Hepatocyte (in vitro differentiated cells): ENCODE results near the gene KCND3. TPM values are rescaled to one million over a fixed set of nuclear protein-coding genes. Genes with fewer than 3 reads are reported as not detected.

ENCODE experiments used
- DNase-seq: peaks from one replicate; pipeline ENCODE4 v3.0.0-alpha.2; 2016; ENCODE audit warnings: low spot score
- H2AFZ ChIP-seq: fragments of 200-600 bp; sonication (generic); 2 replicates; pipeline ENCODE4 v1.6.0; 2016; ENCODE audit warnings: antibody characterized with exemption, mild to moderate bottlenecking
- H3K27ac ChIP-seq: fragments of 200-600 bp; sonication (generic); 2 replicates; pipeline ENCODE4 v1.5.1; 2016; ENCODE audit warnings: mild to moderate bottlenecking
- H3K27me3 ChIP-seq: fragments of 200-600 bp; sonication (generic); 2 replicates; pipeline ENCODE4 v1.6.1; 2016
- H3K36me3 ChIP-seq: fragments of 200-600 bp; sonication (generic); replicated peaks from 2 replicates; pipeline ENCODE4 v1.5.1; 2016; ENCODE audit warnings: low read depth; ENCODE audit not compliant: insufficient read depth
- H3K4me1 ChIP-seq: fragments of 200-600 bp; sonication (generic); 2 replicates; pipeline ENCODE4 v1.5.1; 2016; ENCODE audit warnings: mild to moderate bottlenecking, moderate library complexity; ENCODE audit not compliant: insufficient read depth
- H3K4me2 ChIP-seq: fragments of 200-600 bp; sonication (generic); 2 replicates; pipeline ENCODE4 v1.6.0; 2016
- H3K4me3 ChIP-seq: fragments of 200-600 bp; sonication (generic); 2 replicates; pipeline ENCODE4 v1.5.1; 2016; ENCODE audit warnings: mild to moderate bottlenecking
- H3K79me2 ChIP-seq: fragments of 200-600 bp; sonication (generic); 2 replicates; pipeline ENCODE4 v1.6.0; 2017; ENCODE audit warnings: mild to moderate bottlenecking
- H3K9me2 ChIP-seq: fragments of 200-600 bp; sonication (generic); replicated peaks from 2 replicates; pipeline ENCODE4 v1.6.0; 2017; ENCODE audit warnings: mild to moderate bottlenecking; ENCODE audit not compliant: insufficient read depth
- H3K9me3 ChIP-seq: fragments of 200-600 bp; sonication (generic); 2 replicates; pipeline ENCODE4 v1.5.1; 2016; ENCODE audit warnings: low read depth, mild to moderate bottlenecking
- H4K20me1 ChIP-seq: fragments of 200-600 bp; sonication (generic); 2 replicates; pipeline ENCODE4 v1.6.0; 2016; ENCODE audit warnings: mild to moderate bottlenecking; ENCODE audit not compliant: insufficient read depth, poor library complexity, severe bottlenecking
- CTCF ChIP-seq: fragments of 200-600 bp; sonication (generic); IDR thresholded peaks from 2 replicates; pipeline ENCODE4 v1.5.1; 2016; ENCODE audit warnings: antibody characterized with exemption, mild to moderate bottlenecking; ENCODE audit not compliant: poor library complexity
- EZH2 ChIP-seq: fragments of 200-600 bp; sonication (generic); IDR thresholded peaks from 2 replicates; pipeline ENCODE4 v1.6.1; 2016; ENCODE audit warnings: antibody characterized with exemption, mild to moderate bottlenecking, borderline replicate concordance
- EZH2phosphoT487 ChIP-seq: fragments of 200-600 bp; sonication (generic); IDR thresholded peaks from one replicate; pipeline ENCODE4 v1.6.1; 2018; ENCODE audit warnings: antibody characterized with exemption, mild to moderate bottlenecking, low read depth, moderate library complexity; ENCODE audit not compliant: unreplicated experiment, severe bottlenecking
- WGBS: methylation state at CpG from one replicate; pipeline ENCODE4 v1.1.6; 2016; ENCODE audit warnings: low lambda C conversion rate; ENCODE audit errors: missing lambda C conversion rate; 5-methylcytosine and 5-hydroxymethylcytosine counted together
- polyA plus RNA-seq: library from polyadenylated mRNA; unstranded; fragments of >200 nt; fragmentation: Nextera tagmentation; extraction: Ambion mirVana; gene quantifications from 2 replicates; pipeline ENCODE4 v1.2.1, GENCODE V29; 2016
- total RNA-seq: library from RNA; depleted of rRNA; stranded (reverse); fragments of >200 nt; gene quantifications from 2 replicates; pipeline ENCODE4 v1.2.3, GENCODE V29; 2014

The KCND3 gene
- total and polyA plus RNA-seq, 2 experiments from 2014 or later = 1.4 to 2.7 TPM

GRCh38 chr1:111873460-111874030 lies 115.9 kb downstream of the KCND3 start:
- H3K4me3 ChIP-seq = no peak overlapping the region
- TF ChIP-seq EZH2phosphoT487 = no peak
- no peak for TF ChIP-seq CTCF
- TF ChIP-seq EZH2 = no peak
- no peaks in the 10 kb centered on the region for H3K9me2 ChIP-seq
- H3K4me1 ChIP-seq = no peaks in the 10 kb centered on the region
- 87% methylated on average over 5 of the region's 5 CpGs for WGBS
- H3K27me3 ChIP-seq = peaks cover 29% of the 10 kb centered on the region
- H3K36me3 ChIP-seq = no peaks in the 10 kb centered on the region
- no peaks in the 10 kb centered on the region for H4K20me1 ChIP-seq
- no peak overlapping the region for H3K27ac ChIP-seq
- H3K4me2 ChIP-seq = no peak overlapping the region
- no peak overlapping the region for H2AFZ ChIP-seq
- H3K9me3 ChIP-seq = no peaks in the 10 kb centered on the region
- H3K79me2 ChIP-seq = no peaks in the 10 kb centered on the region
- DNase-seq = no peak

GRCh38 chr1:111870181-111870580 lies 119.3 kb downstream of the KCND3 start:
- TF ChIP-seq EZH2phosphoT487 (no peak), CTCF (no peak), EZH2 (no peak)
- no peak overlapping the region for H3K4me3 ChIP-seq
- no peaks in the 10 kb centered on the region for H4K20me1 ChIP-seq
- H3K79me2 ChIP-seq = no peaks in the 10 kb centered on the region
- WGBS = 82% methylated on average over 1 of the region's 1 CpG
- H3K36me3 ChIP-seq = no peaks in the 10 kb centered on the region
- H3K9me3 ChIP-seq = no peaks in the 10 kb centered on the region
- peaks cover 25% of the 10 kb centered on the region for H3K27me3 ChIP-seq
- no peak overlapping the region for H3K27ac ChIP-seq
- H3K4me1 ChIP-seq = no peaks in the 10 kb centered on the region
- H3K4me2 ChIP-seq = no peak overlapping the region
- no peak for DNase-seq
- H3K9me2 ChIP-seq = no peaks in the 10 kb centered on the region
- H2AFZ ChIP-seq = no peak overlapping the region

GRCh38 chr1:111867868-111868440 lies 121.5 kb downstream of the KCND3 start:
- Histone ChIP-seq H3K4me1 (no peaks in the 10 kb centered on the region), H3K79me2 (no peaks in the 10 kb centered on the region), H3K9me3 (no peaks in the 10 kb centered on the region), H4K20me1 (no peaks in the 10 kb centered on the region), H3K9me2 (no peaks in the 10 kb centered on the region), H2AFZ (no peak overlapping the region), H3K4me2 (no peak overlapping the region), H3K27ac (no peak overlapping the region), H3K36me3 (no peaks in the 10 kb centered on the region), H3K27me3 (peaks cover 19% of the 10 kb centered on the region), H3K4me3 (no peak overlapping the region)
- TF ChIP-seq EZH2 (no peak), CTCF (no peak), EZH2phosphoT487 (no peak)
- DNase-seq = no peak
- 73% methylated on average over 6 of the region's 6 CpGs for WGBS
